ENCODE data around the gene TEX30. TPM values are rescaled to one million over a fixed set of nuclear protein-coding genes. Genes with fewer than 3 reads are reported as not detected.

TEX30 gene
- total RNA-seq, 1 experiment from 2014 or later, result 13.1 TPM

- Histone ChIP-seq H2AK5ac (ENCODE audit: insufficient read length, low read length) (no peak overlapping the region), H3K14ac (ENCODE audit: insufficient read depth, low read length) (no peak overlapping the region), H2BK120ac (ENCODE audit: low read depth, low read length, poor library complexity, severe bottlenecking) (peak overlapping the region; percentile 36), H4K8ac (replicated peaks; ENCODE audit: insufficient read length, low read depth, low read length) (no peak overlapping the region), H3K27ac (ENCODE audit: insufficient read length, low read depth, low read length) (no peak overlapping the region), H3K9ac (ENCODE audit: extremely low read depth, insufficient read length, low read length) (no peak overlapping the region), H4K91ac (ENCODE audit: insufficient read length, low read depth, low read length) (no peak overlapping the region), H2BK20ac (ENCODE audit: low read depth, low read length, poor library complexity, severe bottlenecking) (no peak overlapping the region), H3K18ac (ENCODE audit: insufficient read length, low read depth, low read length) (peak overlapping the region; percentile 58), H3T11ph (ENCODE audit: low read length) (no peak overlapping the region), H3K79me2 (ENCODE audit: insufficient read depth, low read length) (no peaks in the 10 kb centered on the region), H3K4ac (ENCODE audit: low read depth, low read length) (no peak overlapping the region), H4K20me1 (ENCODE audit: control insufficient read depth, insufficient read depth, insufficient read length) (no peaks in the 10 kb centered on the region), H2AFZ (ENCODE audit: low read length) (peak overlapping the region; percentile 89), H4K5ac (ENCODE audit: insufficient read length, low read depth, low read length) (peak overlapping the region; percentile 87), H3K23ac (ENCODE audit: insufficient read length, low read depth, low read length) (no peak overlapping the region), H3K27me3 (ENCODE audit: insufficient read depth, low read length) (no peaks in the 10 kb centered on the region), H3K9me3 (ENCODE audit: control insufficient read depth, low read depth, low read length) (no peaks in the 10 kb centered on the region), H2BK5ac (ENCODE audit: insufficient read length, low read length) (no peak overlapping the region), H3K79me1 (ENCODE audit: insufficient read depth, low read depth, low read length, poor library complexity, severe bottlenecking) (no peaks in the 10 kb centered on the region), H2BK15ac (ENCODE audit: low read depth, low read length) (no peak overlapping the region), H2BK12ac (ENCODE audit: insufficient read length, low read depth, low read length) (no peak overlapping the region), H3K4me2 (ENCODE audit: insufficient read depth, insufficient read length, low read length) (no peak overlapping the region), H3K56ac (ENCODE audit: insufficient read length, low read depth, low read length) (no peak overlapping the region), H3K4me1 (ENCODE audit: insufficient read depth, low read length) (no peaks in the 10 kb centered on the region; the same call in 1 of the 2 replicates), H3K23me2 (ENCODE audit: insufficient read length, low read depth, low read length, poor library complexity, severe bottlenecking) (no peaks in the 10 kb centered on the region)
- Mint-ChIP-seq H3K27me3 (ENCODE audit: low read depth) (no peaks in the 10 kb centered on the region), H3K36me3 (ENCODE audit: insufficient read depth in 1 of 3, low read depth in 3 of 3) (peaks cover 4 to 11% (median 7%) of the 10 kb centered on the region in 3 experiments; a peak in 6 of 7 replicates), H3K27ac (peak overlapping the region in 1 of 3 experiments; percentile 44; a peak in 2 of 7 replicates), H3K9me3 (peaks cover 3 to 9% of the 10 kb centered on the region in 2 experiments; a peak in 4 of 5 replicates), H3K4me3 (no peak overlapping the region), H3K4me1 (peaks cover 0 to 3% of the 10 kb centered on the region in 2 experiments; a peak in 2 of 4 replicates)
- TF ChIP-seq, protein P1, sequence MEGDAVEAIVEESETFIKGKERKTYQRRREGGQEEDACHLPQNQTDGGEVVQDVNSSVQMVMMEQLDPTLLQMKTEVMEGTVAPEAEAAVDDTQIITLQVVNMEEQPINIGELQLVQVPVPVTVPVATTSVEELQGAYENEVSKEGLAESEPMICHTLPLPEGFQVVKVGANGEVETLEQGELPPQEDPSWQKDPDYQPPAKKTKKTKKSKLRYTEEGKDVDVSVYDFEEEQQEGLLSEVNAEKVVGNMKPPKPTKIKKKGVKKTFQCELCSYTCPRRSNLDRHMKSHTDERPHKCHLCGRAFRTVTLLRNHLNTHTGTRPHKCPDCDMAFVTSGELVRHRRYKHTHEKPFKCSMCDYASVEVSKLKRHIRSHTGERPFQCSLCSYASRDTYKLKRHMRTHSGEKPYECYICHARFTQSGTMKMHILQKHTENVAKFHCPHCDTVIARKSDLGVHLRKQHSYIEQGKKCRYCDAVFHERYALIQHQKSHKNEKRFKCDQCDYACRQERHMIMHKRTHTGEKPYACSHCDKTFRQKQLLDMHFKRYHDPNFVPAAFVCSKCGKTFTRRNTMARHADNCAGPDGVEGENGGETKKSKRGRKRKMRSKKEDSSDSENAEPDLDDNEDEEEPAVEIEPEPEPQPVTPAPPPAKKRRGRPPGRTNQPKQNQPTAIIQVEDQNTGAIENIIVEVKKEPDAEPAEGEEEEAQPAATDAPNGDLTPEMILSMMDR (conservative IDR thresholded peaks at IDR 0.05), result no peak
- no peak for DNase-seq
These were observed 39.2 kb upstream of the TEX30 start for GRCh38 chr13:102812611-102813287.

All from H9 (cell line).